GM18511 (cell line): Measurements from ENCODE around the gene ASGR2.
"Not testable (repeated sequence)": the region's sequence is repeated elsewhere in the genome, so short reads cannot be mapped to it uniquely, and the experiment has no call there.

Experiments used
- ATAC-seq: cut with Tn5 transposase; IDR thresholded peaks from one replicate; pipeline ENCODE4 v1.9.1; 2021; ENCODE audit warnings: mild to moderate bottlenecking, moderate library complexity; ENCODE audit not compliant: unreplicated experiment

Gene ASGR2

DNA sequence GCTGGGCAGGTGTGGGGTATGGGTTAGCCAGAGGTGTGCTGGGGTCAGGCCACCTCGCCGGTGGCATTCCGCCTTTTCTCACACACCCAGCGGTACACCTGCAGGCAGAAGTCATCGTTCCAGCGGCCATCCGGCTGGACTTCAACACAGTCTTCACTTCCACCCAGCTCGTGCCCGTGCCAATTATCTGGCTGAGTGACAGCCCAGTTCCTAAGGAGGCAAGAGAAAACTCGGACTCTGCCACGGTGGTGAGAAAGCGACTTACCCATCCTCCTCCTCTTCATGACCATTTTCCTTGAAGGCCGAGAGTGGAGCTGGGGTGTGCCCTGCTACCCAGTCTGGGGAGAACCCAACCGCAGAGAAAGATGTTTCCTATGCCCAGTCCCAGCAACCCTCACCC, 13.1 kb downstream of the ASGR2 start:
- ATAC-seq = no peak

- not testable (repeated sequence) for ATAC-seq
These were observed 13.8 kb downstream of the ASGR2 start for GRCh38 chr17:7100641-7101379.

DNA sequence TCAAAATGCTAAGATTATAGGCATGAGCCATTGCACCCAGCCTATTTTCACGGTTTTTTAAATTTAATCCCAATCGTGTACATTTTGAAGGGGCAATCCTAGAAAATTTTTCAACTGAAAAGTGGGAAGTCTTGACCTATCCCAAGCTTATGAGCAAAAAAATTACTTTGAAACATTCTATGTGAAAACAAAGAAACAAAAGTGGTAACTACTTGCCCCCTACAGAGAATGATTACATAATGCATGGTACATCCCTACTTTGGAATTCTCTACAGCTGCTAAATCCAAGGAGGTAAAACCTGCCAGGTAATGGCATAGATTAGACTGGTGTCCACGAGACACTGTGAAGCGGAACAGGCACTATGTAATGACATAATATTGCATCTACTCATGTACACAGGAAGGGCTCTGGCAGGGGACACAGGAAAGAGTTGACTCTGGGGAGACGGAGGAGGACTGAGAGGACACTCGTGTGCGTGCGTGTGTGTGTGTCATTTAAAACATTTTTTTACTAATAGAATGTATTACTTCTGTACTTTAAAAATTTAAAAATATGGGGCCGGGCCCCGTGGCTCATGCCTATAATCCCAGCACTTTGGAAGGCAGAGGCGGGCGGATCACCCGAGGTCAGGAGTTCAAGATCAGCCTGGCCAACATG, 15.7 kb downstream of the ASGR2 start:
- ATAC-seq = no peak

- no peak for ATAC-seq
These were observed 16.7 kb downstream of the ASGR2 start for GRCh38 chr17:7097940-7098339.

GRCh38 chr17:7095625-7096024, 19.0 kb downstream of the ASGR2 start:
- no peak for ATAC-seq

DNA sequence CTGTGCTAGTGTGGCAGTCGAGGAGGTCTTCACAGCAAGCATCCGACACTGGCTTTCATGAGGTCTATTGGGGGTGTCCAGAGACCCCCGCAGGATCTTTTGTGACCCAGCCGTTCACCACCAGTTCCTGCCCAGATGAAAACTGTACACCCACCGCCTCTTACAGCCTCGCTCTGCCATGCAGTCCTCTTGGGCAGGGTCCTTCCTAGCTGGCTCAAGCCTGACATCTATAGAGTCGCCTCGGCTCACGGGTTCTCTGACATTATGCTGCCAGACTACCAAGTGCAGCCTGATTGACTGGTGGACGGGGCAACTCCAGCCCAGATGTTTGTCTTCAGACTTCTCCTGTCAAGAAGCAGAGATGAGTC, 20.0 kb downstream of the ASGR2 start:
- no peak for ATAC-seq

GRCh38 chr17:7091311-7092005, 23.2 kb downstream of the ASGR2 start:
- not testable (repeated sequence) for ATAC-seq

GRCh38 chr17:7089570-7089969, 25.1 kb downstream of the ASGR2 start:
- ATAC-seq = not testable (repeated sequence)

- ATAC-seq = not testable (repeated sequence)
These were observed 26.2 kb downstream of the ASGR2 start for GRCh38 chr17:7088442-7088841.

DNA sequence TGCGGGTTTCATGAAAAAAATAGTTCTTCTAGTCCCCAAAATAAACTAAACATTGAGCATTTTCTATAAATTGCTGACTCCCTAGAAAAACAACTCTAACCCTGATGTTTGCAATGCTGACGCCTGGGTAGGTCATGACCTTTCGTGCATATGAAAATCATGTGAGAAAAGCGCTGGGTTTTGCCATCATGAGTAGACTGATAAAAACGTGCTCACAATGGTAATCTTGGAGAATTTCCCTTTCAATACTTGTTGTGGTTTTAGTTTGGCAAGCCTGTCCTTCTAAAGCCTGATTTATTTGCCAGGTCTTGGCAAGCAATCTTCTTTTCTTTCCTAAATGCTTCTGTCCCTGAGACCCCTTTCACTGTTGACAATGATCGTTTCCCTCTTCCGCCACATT, 30.5 kb downstream of the ASGR2 start:
- no peak for ATAC-seq

DNA sequence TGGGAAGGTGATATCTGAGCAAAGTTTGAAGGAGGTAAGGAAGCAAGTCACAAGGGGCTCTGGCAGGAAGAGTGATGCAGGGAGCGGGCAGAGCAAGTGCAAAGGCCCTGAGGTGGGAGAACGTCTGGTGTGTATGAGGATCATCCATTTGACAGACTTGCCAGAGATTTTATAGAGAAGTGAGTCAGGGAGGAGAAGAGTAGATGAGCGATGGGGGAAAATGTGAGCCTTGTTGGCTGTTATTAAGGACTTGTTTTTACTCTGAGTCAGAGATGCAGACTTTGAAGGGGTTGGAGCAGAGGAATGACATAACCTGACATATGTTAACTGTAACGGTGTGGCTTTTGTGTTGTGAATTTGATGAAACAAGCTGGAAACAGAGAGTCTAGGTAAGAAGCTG, 31.0 kb downstream of the ASGR2 start:
- ATAC-seq = no peak

DNA sequence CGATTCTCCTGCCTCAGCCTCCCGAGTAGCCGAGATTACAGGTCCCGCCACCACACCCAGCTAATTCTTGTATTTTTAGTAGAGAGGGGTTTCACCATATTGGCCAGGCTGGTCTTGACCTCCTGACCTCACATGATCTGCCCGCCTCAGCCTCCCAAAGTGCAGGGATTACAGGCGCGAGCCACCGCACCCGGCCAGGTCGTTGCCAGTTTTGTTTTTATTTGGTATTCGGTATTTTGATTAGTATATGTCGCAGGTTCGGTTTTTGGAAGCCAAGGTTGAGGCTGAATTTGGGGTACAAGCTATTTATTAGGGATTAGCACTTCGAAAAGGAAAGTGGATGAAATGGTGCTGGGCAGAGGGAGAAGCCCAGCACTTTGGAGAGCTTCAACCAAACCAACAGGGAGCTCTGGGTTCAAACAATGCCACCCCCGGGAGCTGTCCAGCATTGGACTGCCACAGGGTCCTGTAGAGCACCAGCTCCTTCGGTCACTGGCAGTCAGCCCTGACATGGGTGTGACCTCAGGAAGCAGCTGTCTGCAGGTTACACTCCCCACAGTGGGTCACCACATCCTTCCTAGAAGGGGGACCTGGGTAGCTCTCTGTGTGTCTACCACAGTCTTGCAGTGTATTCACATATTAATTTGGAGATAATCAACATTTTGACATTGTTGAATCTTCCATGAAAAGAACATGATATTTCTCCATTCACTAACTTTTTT, 33.1 kb downstream of the ASGR2 start:
- ATAC-seq = no peak

- ATAC-seq = no peak
These were observed 34.1 kb downstream of the ASGR2 start for GRCh38 chr17:7080456-7081041.

- ATAC-seq = no peak
These were observed 34.8 kb downstream of the ASGR2 start, which contains the start of gene CLEC10A for GRCh38 chr17:7079581-7080455. CLEC10A (minus strand) TSS chr17:7080251; CDS start chr17:7078812, 1,439 bp downstream.

GRCh38 chr17:7078711-7079110, 35.9 kb downstream of the ASGR2 start:
- ATAC-seq = no peak

GRCh38 chr17:7077911-7078546, 36.6 kb downstream of the ASGR2 start:
- no peak for ATAC-seq

- ATAC-seq = no peak
These were observed 39.7 kb downstream of the ASGR2 start for GRCh38 chr17:7074931-7075330.

GRCh38 chr17:7072406-7072805, 42.2 kb downstream of the ASGR2 start:
- no peak for ATAC-seq

DNA sequence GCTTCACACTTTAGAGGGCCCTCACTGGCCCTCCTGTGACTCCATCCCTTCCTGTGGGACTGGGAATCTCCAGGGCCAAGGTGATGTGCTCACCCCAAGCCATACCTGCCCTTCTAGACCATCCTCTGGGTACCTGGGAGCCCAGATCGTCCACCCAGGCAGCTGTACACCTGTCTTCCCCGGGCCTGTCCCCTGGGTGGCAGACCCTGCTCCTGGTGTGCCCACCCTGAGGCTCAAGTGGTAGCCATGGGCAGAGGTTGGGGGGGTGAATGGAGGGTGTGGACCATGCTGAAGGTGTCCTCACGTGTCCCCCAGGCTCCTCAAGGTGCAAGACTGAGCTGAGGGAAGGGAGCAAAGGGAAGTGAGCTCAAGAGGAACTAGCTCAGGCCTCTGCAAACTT, 43.9 kb downstream of the ASGR2 start:
- no peak for ATAC-seq
